ENCODE measurements around the gene ST6GALNAC6.

DNA sequence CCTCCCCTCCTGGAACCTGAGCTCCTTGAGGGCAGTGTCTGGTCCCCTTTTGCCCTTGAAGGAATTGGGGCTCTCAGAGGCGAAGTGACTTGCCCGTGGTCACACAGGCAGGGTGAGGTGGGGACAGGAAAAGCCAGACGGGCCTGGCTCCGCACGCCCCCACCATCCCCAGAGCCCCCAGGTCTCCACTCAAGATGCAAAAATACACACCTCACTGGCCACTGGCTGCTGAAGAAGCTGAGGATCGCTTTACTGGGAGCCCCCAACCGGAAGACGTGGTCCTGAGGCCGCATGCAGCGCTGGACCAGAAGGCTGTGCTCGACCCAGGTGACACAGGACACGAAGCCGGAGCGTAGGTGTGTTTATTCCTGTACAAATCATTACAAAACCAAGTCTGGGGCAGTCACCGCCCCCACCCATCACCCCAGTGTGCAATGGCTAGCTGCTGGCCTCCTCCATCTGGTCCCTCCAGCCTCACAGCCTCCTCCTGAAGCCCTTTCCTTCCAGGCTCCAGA, 14.4 kb downstream of the ST6GALNAC6 start:
- TF ChIP-seq POLR2AphosphoS5 (IDR thresholded peaks at IDR 0.05) (no peak), POLR2A (IDR thresholded peaks at IDR 0.05) (no peak)
- TF ChIP-seq, protein P1, sequence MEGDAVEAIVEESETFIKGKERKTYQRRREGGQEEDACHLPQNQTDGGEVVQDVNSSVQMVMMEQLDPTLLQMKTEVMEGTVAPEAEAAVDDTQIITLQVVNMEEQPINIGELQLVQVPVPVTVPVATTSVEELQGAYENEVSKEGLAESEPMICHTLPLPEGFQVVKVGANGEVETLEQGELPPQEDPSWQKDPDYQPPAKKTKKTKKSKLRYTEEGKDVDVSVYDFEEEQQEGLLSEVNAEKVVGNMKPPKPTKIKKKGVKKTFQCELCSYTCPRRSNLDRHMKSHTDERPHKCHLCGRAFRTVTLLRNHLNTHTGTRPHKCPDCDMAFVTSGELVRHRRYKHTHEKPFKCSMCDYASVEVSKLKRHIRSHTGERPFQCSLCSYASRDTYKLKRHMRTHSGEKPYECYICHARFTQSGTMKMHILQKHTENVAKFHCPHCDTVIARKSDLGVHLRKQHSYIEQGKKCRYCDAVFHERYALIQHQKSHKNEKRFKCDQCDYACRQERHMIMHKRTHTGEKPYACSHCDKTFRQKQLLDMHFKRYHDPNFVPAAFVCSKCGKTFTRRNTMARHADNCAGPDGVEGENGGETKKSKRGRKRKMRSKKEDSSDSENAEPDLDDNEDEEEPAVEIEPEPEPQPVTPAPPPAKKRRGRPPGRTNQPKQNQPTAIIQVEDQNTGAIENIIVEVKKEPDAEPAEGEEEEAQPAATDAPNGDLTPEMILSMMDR (IDR thresholded peaks at IDR 0.05) = no peak

Measured in sigmoid colon (tissue), 4 donors.